HG02678 (cell line): Measurements from ENCODE around the gene CCDC194.

Experiments
- ATAC-seq: cut with Tn5 transposase; IDR thresholded peaks from one replicate; pipeline ENCODE4 v1.9.1; 2021; ENCODE audit warnings: mild to moderate bottlenecking, moderate library complexity; ENCODE audit not compliant: unreplicated experiment

Gene CCDC194

DNA sequence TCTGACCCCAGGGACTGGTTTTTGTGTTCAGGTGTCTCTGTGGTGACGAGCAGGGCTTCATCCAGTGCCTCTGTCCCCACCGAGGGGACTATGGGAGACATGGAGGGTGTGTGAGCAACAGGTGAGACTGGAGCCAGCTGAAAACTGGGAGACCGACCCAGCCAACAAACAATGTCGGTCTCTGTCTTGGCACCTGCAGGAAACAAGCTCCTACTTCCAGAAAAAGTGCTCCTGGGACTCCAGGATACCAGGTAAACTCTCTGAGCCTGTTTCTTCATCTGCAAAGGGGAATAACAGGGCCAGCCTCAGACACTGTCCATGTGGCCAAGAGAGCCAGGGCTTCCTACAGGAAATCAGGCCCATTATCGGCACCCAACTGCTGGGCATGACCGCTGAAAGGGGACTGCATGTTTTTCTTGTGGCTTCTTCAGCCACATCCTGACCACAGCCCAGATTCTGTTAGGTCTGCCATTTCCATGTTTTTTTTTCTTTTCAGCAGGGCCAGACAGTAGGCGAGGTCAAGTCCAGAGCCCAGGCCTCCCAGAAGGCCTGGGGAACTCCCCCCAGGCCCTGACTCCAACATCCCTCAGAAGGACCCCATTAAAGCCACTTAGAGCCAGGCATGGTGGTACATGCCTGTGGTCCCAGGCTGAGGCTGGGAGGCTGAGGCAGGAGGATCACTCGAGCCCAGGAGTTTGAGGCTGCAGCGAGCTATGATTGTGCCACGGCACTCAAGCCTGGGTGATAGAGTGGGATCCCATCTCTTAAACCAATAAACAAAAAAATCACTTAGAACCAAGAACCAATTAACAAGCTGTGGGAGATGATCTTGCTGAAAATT, 12.3 kb upstream of the CCDC194 start:
- no peak for ATAC-seq

DNA sequence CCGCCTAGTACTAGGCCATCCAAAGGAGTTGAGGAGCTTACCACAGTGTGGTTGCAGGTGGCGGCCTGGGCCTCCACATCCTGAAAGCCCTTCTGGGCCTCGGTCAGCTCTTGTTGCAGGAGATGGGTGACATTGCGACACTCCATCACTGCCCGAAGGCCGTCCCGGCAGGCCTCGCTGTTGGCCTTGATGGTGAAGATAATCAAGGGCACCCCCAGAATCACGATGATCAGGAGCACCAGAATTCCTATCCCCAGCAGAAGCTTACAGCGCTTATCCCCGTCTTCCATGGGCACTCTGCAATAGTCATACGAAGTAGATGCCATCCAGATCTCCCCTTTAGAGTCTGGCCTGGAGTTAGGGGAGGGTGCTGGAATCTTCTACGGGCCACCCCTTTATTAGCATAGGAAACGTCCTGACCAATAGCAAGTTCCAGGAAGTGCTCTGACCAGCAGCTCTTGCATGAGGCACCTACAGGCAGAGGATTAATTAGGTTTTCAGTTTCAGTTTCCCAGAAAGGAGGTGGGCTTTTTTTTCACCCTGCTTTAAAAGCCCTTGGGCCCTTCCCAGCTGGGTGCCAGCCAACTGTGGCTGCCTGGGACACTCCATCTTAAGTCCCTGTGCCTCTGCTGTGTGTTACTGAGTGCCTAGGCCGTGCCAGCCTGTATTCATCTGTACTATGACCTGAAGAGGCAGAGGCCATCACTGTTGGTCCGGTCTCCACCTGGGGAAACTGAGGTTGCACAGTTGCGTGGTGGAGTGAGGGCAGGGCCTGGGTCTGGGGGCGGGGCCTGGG, 11.5 kb upstream of the CCDC194 start, which contains the start of gene BST2:
Gene BST2 (minus strand): TSS at position 381 of the 796 bp plus-strand sequence. CDS start 55 bp downstream, at position 326.
- peak; percentile 76 for ATAC-seq

DNA sequence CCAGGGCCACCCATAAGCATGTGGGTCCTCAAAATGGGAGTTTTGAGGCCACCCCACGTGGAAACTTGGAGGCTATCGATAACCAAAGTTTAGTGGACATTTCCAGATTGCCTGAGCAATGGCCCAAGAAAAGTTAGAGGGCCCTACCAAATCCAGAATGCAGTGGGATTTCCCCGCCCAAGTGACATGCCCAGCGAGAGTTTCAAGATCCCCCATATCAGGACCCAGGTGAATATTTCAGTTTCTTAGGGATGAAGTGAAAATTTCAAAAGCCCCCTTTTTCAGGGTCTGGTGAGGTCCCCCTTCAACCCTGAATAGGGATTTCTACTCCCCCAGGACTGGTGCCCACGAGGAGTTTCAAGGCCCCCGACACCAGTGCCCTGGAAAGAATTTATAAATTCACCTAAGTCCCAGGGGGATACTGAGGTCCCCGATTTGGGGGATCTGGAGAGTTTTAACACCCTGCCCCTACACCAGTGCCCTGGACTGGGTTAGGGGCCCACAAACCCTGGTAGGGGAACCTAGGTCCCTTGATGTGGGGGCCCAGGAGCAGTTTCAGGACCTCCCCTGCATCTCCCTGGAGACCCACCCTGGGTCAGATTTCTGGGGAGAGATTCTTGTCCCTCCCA, 10.7 kb upstream of the CCDC194 start:
- no peak for ATAC-seq

GRCh38 chr19:17404015-17404414, 10.0 kb upstream of the CCDC194 start:
- ATAC-seq: no peak

DNA sequence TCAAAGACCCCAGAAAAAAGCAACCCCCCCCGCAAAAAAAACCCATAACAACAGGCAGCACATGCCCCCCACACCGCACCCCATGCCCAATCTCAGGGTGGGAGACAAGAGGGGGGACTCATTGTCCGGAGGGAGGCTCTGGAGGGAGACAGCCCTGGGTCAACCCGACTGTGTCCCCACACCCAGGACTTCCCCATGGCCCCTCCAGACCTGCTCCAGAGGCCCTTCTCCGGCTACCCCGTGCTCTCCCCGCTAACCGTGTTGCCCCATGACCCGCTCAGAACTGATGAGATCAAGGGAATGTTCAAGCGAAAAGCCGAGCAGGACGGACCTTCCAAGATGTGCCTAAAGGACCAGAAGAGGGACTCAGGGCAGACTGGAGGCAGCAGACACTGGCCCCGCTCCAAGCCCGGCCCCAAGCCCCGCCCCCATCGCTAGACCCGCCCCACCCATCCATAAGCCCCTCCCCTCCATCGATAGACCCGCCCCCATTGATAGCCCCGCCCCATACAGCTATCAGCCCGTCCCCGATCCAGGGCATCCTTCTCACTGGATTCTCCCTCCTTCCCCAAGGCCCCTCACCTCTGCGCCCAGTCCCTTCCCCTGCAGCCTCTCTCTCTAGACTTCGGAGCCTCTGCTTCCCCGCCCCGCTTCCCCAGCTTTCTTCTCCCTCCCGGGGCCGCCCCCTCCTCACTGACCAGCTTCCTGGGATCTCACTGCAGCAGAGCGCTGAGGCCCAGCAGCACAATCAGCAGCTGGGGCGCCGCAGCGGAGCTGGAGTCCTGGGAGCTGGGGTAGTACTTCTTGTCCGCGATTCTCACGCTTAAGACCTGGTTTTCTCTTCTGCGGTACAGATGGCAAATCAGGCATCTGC, 9.2 kb upstream of the CCDC194 start:
- ATAC-seq: no peak

GRCh38 chr19:17401628-17402027, 7.6 kb upstream of the CCDC194 start:
- ATAC-seq: no peak

GRCh38 chr19:17398902-17399527, 5.0 kb upstream of the CCDC194 start:
- no peak for ATAC-seq

DNA sequence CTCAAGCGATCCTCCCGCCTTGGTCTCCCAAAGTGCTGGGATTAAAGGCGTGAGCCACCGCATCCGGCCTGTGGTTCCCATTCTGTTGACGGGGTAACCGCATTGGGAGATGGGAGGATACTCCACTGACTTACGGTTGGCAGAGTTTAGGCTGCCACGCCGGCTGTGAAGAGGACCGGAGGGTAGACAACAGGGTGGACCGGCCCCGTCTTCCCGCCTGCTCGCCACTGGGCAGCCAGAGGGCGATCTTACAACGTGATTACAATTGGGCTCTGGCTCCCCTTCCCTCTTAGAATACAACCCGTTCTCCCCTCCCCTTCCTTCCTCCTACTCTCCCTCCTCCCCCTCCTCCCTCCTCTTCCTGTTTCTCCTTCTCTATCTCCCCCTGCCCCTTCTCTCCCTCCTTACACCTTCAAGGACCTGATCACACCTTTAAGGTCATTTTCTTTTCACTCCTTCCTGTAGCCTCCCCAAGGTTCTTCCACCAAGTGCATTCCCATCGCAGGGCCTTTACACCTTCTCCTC, 957 bp upstream of the CCDC194 start:
- no peak for ATAC-seq

DNA sequence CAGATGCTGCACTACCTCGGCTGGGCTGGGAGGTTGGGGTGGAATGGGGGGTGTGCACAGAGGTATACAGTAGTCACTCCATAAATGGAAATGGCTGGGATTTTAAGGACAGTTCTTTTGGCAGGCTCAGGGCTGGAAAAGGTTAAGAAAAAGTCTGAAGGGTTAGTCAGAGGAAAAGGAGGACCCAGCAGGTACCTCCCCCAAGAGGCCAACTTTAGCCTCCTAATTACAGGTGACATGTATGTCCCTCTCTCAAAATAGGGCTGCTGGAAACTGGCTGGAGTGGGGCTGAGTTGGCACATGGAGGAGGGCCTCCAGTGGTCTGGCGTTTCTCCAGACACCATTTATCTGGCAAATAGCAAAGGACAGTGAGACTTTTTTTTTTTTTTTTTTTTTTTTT, 994 bp downstream of the CCDC194 start:
- ATAC-seq: no peak

- no peak for ATAC-seq
Observed at GRCh38 chr19:17391371-17392151, 2.4 kb downstream of the CCDC194 start.

- peak; percentile 94 for ATAC-seq
Observed at GRCh38 chr19:17390665-17391370, 3.2 kb downstream of the CCDC194 start.

GRCh38 chr19:17389957-17390664, 3.9 kb downstream of the CCDC194 start:
- no peak for ATAC-seq

GRCh38 chr19:17389288-17389687, 4.7 kb downstream of the CCDC194 start:
- ATAC-seq: no peak

DNA sequence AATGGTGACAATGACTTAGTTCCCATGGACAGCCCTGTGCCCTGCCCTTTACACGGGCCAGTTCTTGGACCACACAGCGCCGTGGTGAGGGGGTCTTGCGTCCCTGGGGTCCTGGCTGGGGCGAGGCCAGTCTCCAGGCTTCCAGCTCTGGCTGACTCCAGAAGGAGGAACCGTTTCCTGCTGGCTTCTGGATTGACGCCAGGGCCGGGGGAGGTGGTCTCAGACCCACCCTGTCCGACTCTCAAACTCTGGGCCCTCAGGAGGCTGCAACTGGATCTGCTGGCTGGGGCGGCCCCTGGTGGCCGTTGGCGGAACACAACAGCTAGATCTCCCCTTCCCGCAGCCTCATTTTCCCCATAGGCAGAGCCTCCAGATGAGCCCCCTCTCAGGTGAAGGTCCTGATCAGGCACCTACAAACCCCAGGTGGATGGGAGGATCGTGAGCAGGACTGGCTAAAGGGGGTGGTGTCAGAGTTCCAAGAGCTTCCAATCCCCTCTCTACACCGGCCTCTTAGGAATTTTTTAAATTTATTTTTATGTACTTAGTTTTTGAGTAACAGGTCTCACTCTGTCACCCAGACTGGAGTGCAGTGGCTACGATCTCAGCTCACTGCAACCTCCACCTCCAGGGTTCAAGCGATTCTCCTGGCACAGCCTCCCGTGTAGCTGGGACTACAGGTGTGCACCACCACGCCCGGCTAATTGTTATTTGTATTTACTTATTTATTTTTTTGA, 8.0 kb downstream of the CCDC194 start:
- ATAC-seq: no peak

- ATAC-seq: no peak
Observed at GRCh38 chr19:17380426-17381138, 13.4 kb downstream of the CCDC194 start.

GRCh38 chr19:17379221-17379631, 14.8 kb downstream of the CCDC194 start:
- no peak for ATAC-seq
